HG03565 (cell line): ENCODE data around the gene TLCD3B.
"Not testable (repeated sequence)": the region's sequence is repeated elsewhere in the genome, so short reads cannot be mapped to it uniquely, and the experiment has no call there.

Source experiments
- ATAC-seq: cut with Tn5 transposase; IDR thresholded peaks from one replicate; pipeline ENCODE4 v1.9.1; 2021; ENCODE audit warnings: mild to moderate bottlenecking, moderate library complexity; ENCODE audit not compliant: unreplicated experiment

TLCD3B gene

DNA sequence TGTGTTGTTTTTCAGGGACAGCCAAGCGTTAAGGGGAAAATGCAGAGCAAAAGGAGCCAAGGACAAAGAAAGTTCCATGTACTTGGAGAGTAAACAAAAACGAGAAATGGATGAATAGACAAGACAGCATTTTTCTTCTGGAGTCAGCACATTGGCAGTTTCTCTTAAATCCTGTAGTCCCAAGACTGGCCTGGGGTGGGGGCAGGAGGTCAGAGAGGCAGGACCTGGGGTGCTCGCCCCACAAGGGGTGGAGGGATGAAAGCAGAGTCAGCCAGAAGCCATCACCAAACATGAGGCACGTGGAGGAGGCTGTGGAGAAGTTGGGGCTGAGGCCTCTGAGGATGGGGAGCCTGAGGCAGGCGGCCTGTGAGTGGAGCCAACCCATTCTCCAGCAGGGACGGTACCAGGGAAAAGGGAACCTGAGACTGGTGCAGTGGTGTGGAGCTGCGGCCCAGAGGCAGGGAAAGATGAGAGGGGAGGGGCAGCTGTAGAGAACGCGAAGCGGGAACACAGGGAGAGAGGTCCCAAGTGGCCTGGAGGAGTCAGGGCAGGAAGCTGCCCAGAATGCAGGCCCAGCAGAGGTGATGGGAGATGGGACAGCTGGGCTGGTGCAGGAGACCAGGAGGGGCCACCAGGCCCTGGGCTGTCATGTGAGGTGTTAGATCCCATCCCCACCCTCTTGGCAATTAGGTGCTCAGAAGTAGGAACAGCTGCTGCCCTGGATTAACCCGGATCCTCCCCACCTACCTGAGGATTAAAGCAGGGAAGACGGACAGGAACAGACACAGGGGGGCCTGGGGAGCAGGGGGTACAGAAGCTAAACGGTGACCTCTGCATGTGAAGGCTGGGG, 3.3 kb downstream of the TLCD3B start:
- no peak for ATAC-seq

- ATAC-seq: no peak
These were observed 4.6 kb downstream of the TLCD3B start for GRCh38 chr16:30026449-30026848.

GRCh38 chr16:30025574-30025973, 5.5 kb downstream of the TLCD3B start:
- ATAC-seq: no peak

DNA sequence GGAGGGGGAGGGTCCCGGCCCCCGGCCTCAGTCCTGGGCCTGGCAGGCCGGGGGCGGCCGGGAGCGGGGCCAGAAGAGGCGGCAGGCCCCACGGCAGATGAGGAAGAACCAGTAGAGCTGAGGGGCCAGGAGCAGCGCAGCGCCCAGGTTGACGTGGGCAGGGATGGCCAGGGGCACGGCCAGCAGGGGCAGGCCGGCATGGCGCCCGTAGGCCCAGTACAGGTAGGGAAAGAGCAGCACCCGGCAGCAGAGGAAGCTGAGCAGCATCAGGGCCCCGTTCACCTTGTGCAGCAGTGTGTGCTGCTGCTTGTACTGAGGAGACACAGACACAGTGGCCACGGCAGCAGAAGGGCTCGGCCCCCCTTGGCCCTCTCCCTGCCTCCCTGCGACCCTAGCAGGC, 5.9 kb downstream of the TLCD3B start:
- no peak for ATAC-seq

DNA sequence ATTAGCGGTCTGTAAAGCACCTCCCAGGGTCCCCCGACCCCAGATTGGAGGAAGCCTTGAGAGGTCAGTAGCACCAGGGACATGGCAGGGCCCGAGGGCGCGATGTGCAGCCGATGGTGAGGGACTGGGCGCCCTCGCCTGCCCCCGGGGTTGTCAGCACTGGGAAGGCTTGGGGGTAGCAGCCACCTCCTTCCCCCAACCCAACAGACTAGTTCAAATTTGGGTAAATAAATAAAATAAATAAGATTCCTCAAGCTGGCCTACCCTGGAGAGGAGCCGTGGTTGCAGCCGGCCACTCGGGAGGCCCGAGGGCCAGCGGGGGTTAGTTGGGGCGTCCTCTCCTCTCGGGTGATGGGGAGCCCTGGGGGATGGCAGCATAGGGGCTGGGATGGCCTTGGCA, 6.6 kb downstream of the TLCD3B start:
- no peak for ATAC-seq

DNA sequence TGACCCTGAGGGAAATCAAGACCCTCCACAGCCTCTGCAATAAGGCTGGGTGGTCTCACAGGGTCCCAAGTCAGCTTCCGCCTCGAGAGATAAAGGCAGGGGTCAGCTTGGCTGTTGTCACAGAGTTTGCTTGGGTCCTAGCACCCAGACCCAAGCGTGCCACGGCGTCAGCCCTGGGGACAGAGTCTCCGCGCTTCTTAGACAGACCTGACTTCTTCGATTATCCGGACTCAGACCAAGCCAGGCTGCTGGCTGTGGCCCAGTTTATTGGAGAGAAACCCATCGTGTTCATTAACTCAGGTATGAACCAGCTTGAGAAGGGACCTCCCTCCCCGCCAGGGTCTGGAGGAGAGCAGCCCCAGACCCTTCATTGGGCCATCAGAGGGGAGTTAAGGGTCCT, 7.5 kb downstream of the TLCD3B start:
- no peak for ATAC-seq

- ATAC-seq: no peak
These were observed 8.2 kb downstream of the TLCD3B start, which contains the start of gene C16orf92 for GRCh38 chr16:30022887-30023286. TSS of gene C16orf92 (plus strand) at chr16:30023198. CDS start at chr16:30023341, 143 bp downstream.

DNA sequence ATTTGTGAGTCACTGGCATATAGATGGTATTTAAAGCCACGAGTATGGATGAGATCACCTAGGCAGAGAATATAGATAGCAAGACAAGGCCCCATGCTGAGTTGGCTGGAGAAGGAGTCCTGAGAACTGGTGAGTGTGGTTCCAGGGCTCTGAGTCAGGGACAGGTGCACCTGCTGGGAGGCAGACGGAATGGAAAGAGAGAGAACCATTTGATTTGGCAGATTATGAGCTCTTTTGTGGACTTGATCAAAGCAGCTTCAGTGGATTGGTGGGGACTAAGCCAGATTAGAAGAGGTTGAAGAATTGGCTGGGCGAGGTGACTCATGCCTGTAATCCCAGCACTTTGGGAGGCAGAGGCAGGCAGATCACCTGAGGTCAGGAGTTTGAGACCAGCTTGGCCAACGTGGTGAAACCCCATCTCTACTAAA, 12.3 kb downstream of the TLCD3B start:
- ATAC-seq: no peak

- ATAC-seq: not testable (repeated sequence)
These were observed 13.1 kb downstream of the TLCD3B start for GRCh38 chr16:30017937-30018336.

DNA sequence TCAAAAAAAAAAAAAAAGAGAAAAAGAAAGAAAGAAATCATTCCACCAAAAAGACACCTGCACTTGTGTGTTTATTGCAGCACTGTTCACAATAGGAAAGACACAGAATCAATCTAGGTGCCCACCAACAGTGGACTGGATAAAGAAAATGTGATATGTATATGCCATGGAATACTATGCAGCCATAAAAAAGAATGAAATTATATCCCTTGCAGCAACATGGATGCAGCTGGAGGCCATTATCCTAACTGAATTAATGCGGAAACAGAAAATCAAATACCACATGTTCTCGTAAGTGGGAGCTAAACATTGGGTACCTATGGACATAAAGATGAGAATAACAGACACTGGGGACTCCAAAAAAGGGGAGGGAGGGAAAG, 13.8 kb downstream of the TLCD3B start:
- no peak for ATAC-seq

DNA sequence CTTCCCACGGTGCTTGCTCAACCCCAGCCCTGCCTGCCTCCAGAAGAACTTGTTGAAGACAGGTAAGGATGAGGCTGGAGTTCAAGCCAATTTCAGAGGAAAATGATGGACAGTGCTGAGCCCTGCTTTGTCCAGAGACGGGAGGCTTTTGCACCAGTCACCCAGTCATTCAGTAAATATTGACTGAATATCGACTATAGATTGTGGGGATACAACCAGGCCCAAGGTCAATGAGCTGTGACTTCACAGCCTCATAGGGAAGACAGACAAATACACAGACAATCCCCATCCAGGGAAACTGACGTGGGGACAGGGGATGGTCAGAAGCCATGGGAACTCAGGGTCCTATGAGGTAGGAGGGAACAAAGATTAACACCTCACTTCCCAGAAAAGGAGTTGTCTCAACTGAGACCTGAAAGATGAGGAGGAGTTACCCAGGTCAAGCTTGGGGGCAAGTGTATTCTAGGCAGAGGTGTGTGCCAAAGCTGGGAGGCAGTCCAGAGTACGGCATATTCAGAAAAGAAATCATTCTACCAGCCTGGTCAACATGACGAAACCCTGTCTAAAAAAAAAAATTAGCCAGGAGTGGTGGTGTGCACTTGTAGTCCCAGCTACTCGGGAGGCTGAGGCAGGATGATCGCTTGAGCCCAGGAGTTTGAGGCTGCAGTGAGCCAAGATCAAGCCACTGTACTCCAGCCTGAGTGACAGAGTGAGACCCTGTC, 14.4 kb downstream of the TLCD3B start:
- ATAC-seq: no peak

GRCh38 chr16:30015450-30015849, 15.6 kb downstream of the TLCD3B start:
- not testable (repeated sequence) for ATAC-seq

- not testable (repeated sequence) for ATAC-seq
These were observed 18.5 kb downstream of the TLCD3B start for GRCh38 chr16:30012598-30012997.

DNA sequence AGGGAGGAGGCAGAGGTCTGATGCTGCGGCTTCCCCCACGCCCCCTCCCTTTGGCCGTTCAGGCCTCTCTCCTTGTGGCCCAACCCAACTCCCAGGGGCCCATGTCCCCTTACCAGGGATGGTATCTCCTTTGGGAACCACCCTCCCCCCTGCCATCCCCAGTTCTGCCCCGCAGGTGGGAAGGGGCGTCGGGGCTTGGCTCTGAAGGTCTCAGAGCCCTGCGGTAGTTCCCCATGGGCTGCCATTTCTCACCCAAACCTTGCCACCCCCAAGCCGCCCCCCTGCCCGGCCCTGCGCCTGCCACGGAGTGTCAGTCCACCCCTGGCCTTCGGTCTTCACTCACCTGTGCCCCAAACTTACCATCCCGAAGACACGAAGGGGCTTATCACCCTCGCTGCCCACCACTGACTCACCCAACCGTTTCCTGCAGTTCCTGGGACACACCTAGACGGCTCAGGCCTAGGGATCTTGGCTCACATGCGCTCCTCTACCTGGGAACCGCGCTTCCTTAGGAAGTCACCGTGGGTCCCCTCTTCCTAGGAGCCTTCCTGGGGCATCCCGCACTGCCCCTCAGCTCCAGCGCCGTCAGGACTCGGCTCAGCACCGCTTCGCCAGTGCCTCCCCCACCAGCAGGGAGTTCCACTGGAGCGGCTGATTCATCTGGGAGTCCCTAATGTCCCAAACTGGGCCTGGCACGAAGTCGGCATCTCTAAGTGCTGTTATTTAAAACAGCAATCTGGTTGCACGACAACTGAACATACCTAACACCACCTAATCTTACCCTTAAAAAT, 19.2 kb downstream of the TLCD3B start:
- ATAC-seq: no peak

- no peak for ATAC-seq
These were observed 20.0 kb downstream of the TLCD3B start, which contains the start of gene DOC2A for GRCh38 chr16:30010844-30011713. TSS of gene DOC2A (minus strand) at chr16:30011027. CDS start at chr16:30010222, 805 bp downstream.

GRCh38 chr16:30009990-30010843, 20.9 kb downstream of the TLCD3B start:
- ATAC-seq: no peak

DNA sequence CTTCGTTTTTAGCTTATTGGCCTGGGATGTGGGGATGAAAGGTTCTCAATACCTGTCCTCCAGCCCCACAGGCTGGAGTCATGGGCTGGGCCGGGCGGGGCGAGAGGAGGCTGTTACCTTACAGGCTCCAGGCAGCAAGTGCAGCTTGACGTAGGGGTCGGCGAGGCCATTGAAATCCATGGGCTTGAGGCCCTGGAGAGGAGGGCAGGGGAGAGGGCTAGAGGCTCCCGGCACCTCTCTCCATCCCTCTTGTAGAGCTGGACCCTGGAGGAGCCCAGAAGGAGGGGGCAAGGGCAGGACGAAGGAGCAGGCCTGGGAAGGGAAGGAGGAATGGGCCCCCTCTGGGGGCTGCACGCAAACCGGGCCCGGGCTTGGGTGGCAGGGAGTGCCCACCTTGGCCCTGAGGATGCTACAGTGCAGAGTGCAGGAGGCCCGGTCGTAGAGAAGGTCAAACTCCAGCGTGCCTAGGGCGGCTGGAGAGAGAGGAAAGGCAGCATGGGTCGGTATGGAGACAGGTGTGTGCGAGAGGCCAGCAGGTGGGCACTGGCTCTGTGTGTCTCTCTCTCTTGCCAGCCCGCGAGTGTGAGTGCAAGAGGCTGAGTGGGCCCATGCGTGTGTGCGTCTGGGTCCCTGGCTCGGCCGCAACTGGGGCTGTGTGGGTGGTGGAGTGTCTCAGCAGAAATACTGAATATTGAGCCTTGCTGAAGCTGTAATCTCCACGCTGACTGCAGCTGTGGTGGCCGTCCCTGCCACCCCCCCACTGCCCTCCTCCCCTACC, 21.8 kb downstream of the TLCD3B start:
- no peak for ATAC-seq

- no peak for ATAC-seq
These were observed 23.6 kb downstream of the TLCD3B start for GRCh38 chr16:30007378-30007895.
